SK-N-SH (cell line): Measurements from ENCODE around the gene TBCD. TPM values are rescaled to one million over a fixed set of nuclear protein-coding genes. Genes with fewer than 3 reads are reported as not detected.
A peak's percentile ranks its signal among the peaks of the same experiment; 100 is the strongest.

ENCODE experiments used
- CTCF ChIA-PET: fragments of 300-600, 350-600 bp; formaldehyde crosslinking; extraction: SDS; loops from one replicate; lab custom pipeline; 2021; lab: Yijun Ruan, JAX
- POLR2A ChIA-PET: fragments of 350-600 bp; sonication (Branson Sonifier 250); formaldehyde crosslinking; extraction: SDS; loops from one replicate; lab custom pipeline; 2020; ENCODE audit warnings: antibody characterized with exemption, inconsistent platforms; lab: Yijun Ruan, JAX
- DNase-seq: peaks from one replicate; pipeline ENCODE4 v3.0.0; 2012
- H2AFZ ChIP-seq: fragments of 200-600 bp; sonication (generic); 2 replicates; pipeline ENCODE4 v1.8.1; 2016; ENCODE audit warnings: antibody characterized with exemption, mild to moderate bottlenecking, low read depth
- H3F3A ChIP-seq: fragments of 200-600 bp; sonication (generic); replicated peaks from 2 replicates; pipeline ENCODE3; 2016; ENCODE audit warnings: antibody characterized with exemption, mild to moderate bottlenecking; ENCODE audit not compliant: insufficient read depth
- H3K27ac ChIP-seq, 2 experiments: fragments of 200-500 bp in 1 of 2; fragments of 200-600 bp in 1 of 2; sonication (Bioruptor generic) in 1 of 2; sonication (generic), shearing (Covaris generic) in 1 of 2; 2 replicates each; pipeline versions ENCODE4 v1.5.1 to v1.6.1; 2014 to 2016; ENCODE audit warnings: low read depth in 2 of 2, inconsistent platforms in 1 of 2, low read length in 1 of 2, mild to moderate bottlenecking in 1 of 2, mixed read lengths in 1 of 2
- H3K27me3 ChIP-seq: fragments of 200-600 bp; sonication (generic), shearing (Covaris generic); 2 replicates; pipeline ENCODE4 v1.6.1; 2016; ENCODE audit warnings: mixed run types; ENCODE audit not compliant: insufficient read depth
- H3K36me3 ChIP-seq, 2 experiments: fragments of 200-500 bp in 1 of 2; fragments of 200-600 bp in 1 of 2; sonication (Bioruptor generic) in 1 of 2; sonication (generic) in 1 of 2; replicated peaks in 1 of 2; 2 replicates each; pipeline versions ENCODE3 to v1.5.1; 2014 to 2016; ENCODE audit warnings: low read length in 1 of 2, mild to moderate bottlenecking in 1 of 2; ENCODE audit not compliant: insufficient read depth in 2 of 2, control insufficient read depth in 1 of 2
- H3K4me1 ChIP-seq, 2 experiments: fragments of 200-500 bp in 1 of 2; fragments of 200-600 bp in 1 of 2; sonication (Bioruptor generic) in 1 of 2; sonication (generic), shearing (Covaris generic) in 1 of 2; 2 replicates each; pipeline versions ENCODE4 v1.5.1 to v1.6.1; 2014 to 2016; ENCODE audit warnings: low read depth in 1 of 2, low read length in 1 of 2, mixed run types in 1 of 2; ENCODE audit not compliant: insufficient read depth in 2 of 2, control insufficient read depth in 1 of 2
- H3K4me2 ChIP-seq: fragments of 200-600 bp; sonication (generic), shearing (Covaris generic); 2 replicates; pipeline ENCODE4 v1.6.1; 2017; ENCODE audit warnings: mixed run types
- H3K4me3 ChIP-seq, 2 experiments: fragments of 200-500 bp in 1 of 2; fragments of 200-600 bp in 1 of 2; sonication (Bioruptor generic) in 1 of 2; sonication (generic), shearing (Covaris generic) in 1 of 2; 2 replicates each; pipeline versions ENCODE4 v1.5.1 to v1.8.1; 2014 to 2016; ENCODE audit warnings: low read depth in 2 of 2, inconsistent platforms in 1 of 2, low read length in 1 of 2, mild to moderate bottlenecking in 1 of 2, mixed read lengths in 1 of 2, moderate library complexity in 1 of 2
- H3K79me2 ChIP-seq: fragments of 200-600 bp; sonication (generic); 2 replicates; pipeline ENCODE4 v1.8.1; 2017; ENCODE audit warnings: mild to moderate bottlenecking; ENCODE audit not compliant: insufficient read depth
- H3K9ac ChIP-seq: fragments of 200-600 bp; sonication (generic); 2 replicates; pipeline ENCODE4 v1.6.1; 2017; ENCODE audit warnings: mixed run types
- H3K9me2 ChIP-seq: fragments of 200-600 bp; sonication (generic); 2 replicates; pipeline ENCODE4 v1.6.1; 2017; ENCODE audit warnings: mixed run types
- H3K9me3 ChIP-seq: fragments of 200-600 bp; sonication (generic); 2 replicates; pipeline ENCODE4 v1.6.1; 2017; ENCODE audit warnings: mixed run types, mild to moderate bottlenecking, moderate library complexity
- H4K20me1 ChIP-seq: fragments of 200-600 bp; sonication (generic); 2 replicates; pipeline ENCODE4 v1.6.1; 2017; ENCODE audit warnings: mild to moderate bottlenecking, mixed run types; ENCODE audit not compliant: insufficient read depth
- CTCF ChIP-seq: fragments of 200-600 bp; sonication (generic); IDR thresholded peaks from 2 replicates; pipeline ENCODE4 v1.6.1; 2017; ENCODE audit warnings: antibody characterized with exemption, mild to moderate bottlenecking, moderate library complexity
- EZH2phosphoT487 ChIP-seq: fragments of 200-600 bp; sonication (generic); IDR thresholded peaks from 2 replicates; pipeline ENCODE4 v1.6.1; 2017; ENCODE audit warnings: low read depth, mixed run types, mild to moderate bottlenecking, antibody characterized with exemption, moderate library complexity, borderline replicate concordance
- MAX ChIP-seq: IDR thresholded peaks from 2 replicates; pipeline ENCODE4 v1.4.0; 2012; ENCODE audit warnings: low read depth
- MEF2A ChIP-seq: IDR thresholded peaks from 2 replicates; pipeline ENCODE4 v1.4.0; 2012; ENCODE audit warnings: low read depth, borderline replicate concordance
- MXI1 ChIP-seq: IDR thresholded peaks from 2 replicates; pipeline ENCODE4 v1.6.1; 2012; ENCODE audit warnings: mild to moderate bottlenecking, low read depth, low read length, improper control_type of control experiment
- NRF1 ChIP-seq: IDR thresholded peaks from 2 replicates; pipeline ENCODE4 v1.6.1; 2012; ENCODE audit warnings: low read depth, mild to moderate bottlenecking, low read length
- RCOR1 ChIP-seq: fragments of 150-350 bp; IDR thresholded peaks from 2 replicates; pipeline ENCODE4 v1.6.1; 2017; ENCODE audit warnings: antibody characterized with exemption, low read length
- REST ChIP-seq: IDR thresholded peaks from 2 replicates; pipeline ENCODE4 v1.6.1; 2012; ENCODE audit warnings: mild to moderate bottlenecking, low read depth, low read length, moderate library complexity
- RFX5 ChIP-seq: IDR thresholded peaks from 2 replicates; pipeline ENCODE4 v1.6.1; 2012; ENCODE audit warnings: mild to moderate bottlenecking, improper control_type of control experiment, low read length
- SIN3A ChIP-seq: IDR thresholded peaks from 2 replicates; pipeline ENCODE4 v1.6.1; 2012; ENCODE audit warnings: low read depth, mild to moderate bottlenecking, low read length, moderate library complexity, borderline replicate concordance
- SMC3 ChIP-seq: IDR thresholded peaks from 2 replicates; pipeline ENCODE4 v1.6.1; 2012; ENCODE audit warnings: low read depth, low read length, improper control_type of control experiment
- WGBS: methylation state at CpG from one replicate; pipeline ENCODE4 v1.1.6; 2017; ENCODE audit warnings: low lambda C conversion rate; 5-methylcytosine and 5-hydroxymethylcytosine counted together
- polyA plus RNA-seq, 3 experiments: library from polyadenylated mRNA; depleted of rRNA; stranded (reverse); fragments of >200 nt; gene quantifications; 2 replicates each; pipeline ENCODE4 v1.2.3, GENCODE V29; 2012
- TF ChIP-seq, protein P1 (sequence below): fragments of 150-350 bp; IDR thresholded peaks from 2 replicates; pipeline ENCODE4 v1.6.1; 2016; ENCODE audit warnings: mild to moderate bottlenecking, low read depth, low read length

TBCD gene
- polyA plus RNA-seq, 1 of the 3 experiments (the other 2 are of a cell fraction) = 107 TPM

DNA sequence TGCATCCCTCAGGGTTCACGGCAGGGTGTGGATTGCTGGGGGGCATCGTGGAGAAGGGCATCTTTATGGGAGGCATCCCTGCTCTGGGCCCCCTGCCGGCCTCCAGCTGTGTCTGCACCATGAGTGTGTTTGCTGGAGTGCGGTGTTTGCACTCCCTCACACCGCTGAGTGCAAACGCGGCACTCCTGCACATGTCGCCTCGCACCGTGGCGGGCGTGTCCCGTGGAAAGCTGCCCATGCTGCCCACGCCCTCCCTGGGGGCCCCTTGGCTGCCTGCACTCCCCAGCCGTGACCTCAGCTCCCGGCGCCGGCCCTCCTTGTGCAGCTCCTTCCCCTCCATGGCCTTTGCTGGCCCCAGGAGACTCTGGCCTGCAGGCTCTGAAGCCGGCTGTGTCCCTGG, 162.5 kb downstream of the TBCD start (continued):
- no peak for TF ChIP-seq REST
- TF ChIP-seq, all 33 proteins: peak for 0

DNA sequence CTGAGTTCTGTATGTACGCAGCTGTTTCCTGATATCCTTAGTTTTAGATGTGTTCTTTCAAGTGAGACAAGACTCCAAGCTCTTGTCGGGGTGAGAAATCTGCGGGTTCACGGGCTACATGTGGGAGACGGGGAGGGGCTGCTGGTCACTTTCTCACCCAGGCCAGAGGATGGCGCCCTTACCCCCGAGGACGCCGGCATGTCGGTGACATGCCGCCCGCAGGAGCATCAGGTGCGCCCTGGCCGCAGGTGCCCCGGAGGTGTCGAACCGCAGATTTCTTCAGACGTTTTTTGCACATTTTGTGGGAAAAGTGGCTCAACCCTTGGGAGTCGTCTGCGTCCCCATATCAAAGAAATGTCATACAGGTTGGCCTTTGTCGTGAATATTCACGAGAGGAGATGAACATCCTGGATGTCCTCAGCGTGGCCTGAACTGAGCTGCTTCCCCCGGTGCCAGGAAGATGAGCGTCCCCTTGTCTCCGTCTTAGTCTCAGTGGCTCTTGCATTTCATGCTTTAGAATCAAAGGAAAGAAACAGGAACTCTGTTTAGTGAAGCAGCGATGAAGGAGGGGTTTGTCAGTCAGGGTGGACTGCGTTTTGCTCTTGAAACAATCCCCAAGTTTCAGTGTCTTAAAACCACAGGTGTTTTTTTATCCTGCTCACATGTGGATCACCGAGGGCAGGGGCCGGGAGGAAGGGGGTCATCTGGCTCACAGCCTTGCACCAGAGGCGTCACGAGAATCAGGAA, 163.3 kb downstream of the TBCD start:
- no peaks in the 10 kb centered on the region for H3F3A ChIP-seq
- peak; percentile 24; the same call in 1 of the 2 replicates for TF ChIP-seq SMC3
- no peak for TF ChIP-seq MXI1
- TF ChIP-seq RCOR1 = no peak
- no peak for TF ChIP-seq MAX
- TF ChIP-seq CTCF = peak; percentile 43
- no peak for TF ChIP-seq NRF1
- no peak for TF ChIP-seq EZH2phosphoT487
- TF ChIP-seq, protein P1, sequence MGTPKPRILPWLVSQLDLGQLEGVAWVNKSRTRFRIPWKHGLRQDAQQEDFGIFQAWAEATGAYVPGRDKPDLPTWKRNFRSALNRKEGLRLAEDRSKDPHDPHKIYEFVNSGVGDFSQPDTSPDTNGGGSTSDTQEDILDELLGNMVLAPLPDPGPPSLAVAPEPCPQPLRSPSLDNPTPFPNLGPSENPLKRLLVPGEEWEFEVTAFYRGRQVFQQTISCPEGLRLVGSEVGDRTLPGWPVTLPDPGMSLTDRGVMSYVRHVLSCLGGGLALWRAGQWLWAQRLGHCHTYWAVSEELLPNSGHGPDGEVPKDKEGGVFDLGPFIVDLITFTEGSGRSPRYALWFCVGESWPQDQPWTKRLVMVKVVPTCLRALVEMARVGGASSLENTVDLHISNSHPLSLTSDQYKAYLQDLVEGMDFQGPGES = no peak
- TF ChIP-seq MEF2A = no peak
- no peak for TF ChIP-seq RFX5
- no peak for TF ChIP-seq SIN3A
- no peaks in the 10 kb centered on the region for H3K79me2 ChIP-seq
- H3K27me3 ChIP-seq = no peaks in the 10 kb centered on the region
- H3K4me3 ChIP-seq = no peak overlapping the region
- peaks cover 2 to 21% of the 10 kb centered on the region in 2 experiments for H3K36me3 ChIP-seq
- WGBS = 95% methylated on average over 32 of the region's 32 CpGs
- no peaks in the 10 kb centered on the region for H3K4me1 ChIP-seq
- ChIA-PET POLR2A (no interaction called here), CTCF (interaction anchor here (0.5 to 4.3 kb wide), 14 partner anchors 8 to 140 kb away, joined by 3 to 38 read pairs (median 4); no protein-coding TSS in a partner anchor)
- H2AFZ ChIP-seq = no peak overlapping the region
- no peaks in the 10 kb centered on the region for H3K9me3 ChIP-seq
- no peak overlapping the region for H3K4me2 ChIP-seq
- H3K9ac ChIP-seq = no peak overlapping the region
- peak; percentile 74 for DNase-seq
- H3K27ac ChIP-seq = no peak overlapping the region
- H3K9me2 ChIP-seq = no peaks in the 10 kb centered on the region
- H4K20me1 ChIP-seq = no peaks in the 10 kb centered on the region
